Heart left ventricle (tissue), 16 donors: ENCODE measurements around the gene CDH12. TPM values are rescaled to one million over a fixed set of nuclear protein-coding genes. Genes with fewer than 3 reads are reported as not detected.

Source experiments
- ATAC-seq, 4 donors: fragments of 200-7000 bp; cut with Tn5 transposase; one replicate each; pipeline ENCODE4 v1.9.1; 2020 to 2022; ENCODE audit warnings: moderate library complexity in 4 of 4, mild to moderate bottlenecking in 3 of 4, moderate number of reproducible peaks in 1 of 4
- DNase-seq, 5 donors: peaks; one replicate each; pipeline ENCODE4 v3.0.0-alpha.2; 2020
- H3K27ac ChIP-seq, 12 donors: fragments of 200-600 bp; sonication (generic) in 4 of 12; one replicate each; pipeline versions ENCODE4 v1.5.0 to v1.8.0; 2016 to 2022; ENCODE audit warnings: mild to moderate bottlenecking in 2 of 12
- H3K27me3 ChIP-seq, 9 donors: fragments of 200-600 bp; sonication (generic) in 2 of 9; one replicate each; pipeline versions ENCODE4 v1.5.1 to v1.8.0; 2016 to 2022; ENCODE audit warnings: mild to moderate bottlenecking in 3 of 9
- H3K36me3 ChIP-seq, 9 donors: fragments of 200-600 bp; sonication (generic) in 2 of 9; one replicate each; pipeline versions ENCODE4 v1.5.0 to v1.8.0; 2018 to 2022; ENCODE audit warnings: mild to moderate bottlenecking in 2 of 9
- H3K4me1 ChIP-seq, 12 donors: fragments of 200-600 bp; sonication (generic) in 4 of 12; one replicate each; pipeline versions ENCODE4 v1.5.0 to v1.8.0; 2016 to 2022; ENCODE audit warnings: mild to moderate bottlenecking in 3 of 12
- H3K4me3 ChIP-seq, 12 donors: fragments of 200-600 bp; sonication (generic) in 4 of 12; one replicate each; pipeline versions ENCODE4 v1.5.0 to v1.8.0; 2017 to 2022; ENCODE audit warnings: mild to moderate bottlenecking in 9 of 12, moderate library complexity in 4 of 12
- H3K9me3 ChIP-seq, 12 donors: fragments of 200-600 bp; sonication (generic) in 4 of 12; one replicate each; pipeline versions ENCODE4 v1.5.0 to v1.8.0; 2016 to 2022; ENCODE audit warnings: mild to moderate bottlenecking in 1 of 12
- CTCF ChIP-seq, 12 donors: fragments of 200-600 bp; sonication (generic) in 4 of 12; IDR thresholded peaks; one replicate each; pipeline versions ENCODE4 v1.5.0 to v1.8.0; 2018 to 2022; ENCODE audit warnings: antibody characterized with exemption in 12 of 12, mild to moderate bottlenecking in 5 of 12
- POLR2A ChIP-seq, 2 donors: fragments of 450-650 bp; IDR thresholded peaks; one replicate each; pipeline ENCODE4 v1.6.1; 2017; ENCODE audit warnings: antibody characterized with exemption in 2 of 2, mild to moderate bottlenecking in 2 of 2, moderate library complexity in 2 of 2
- WGBS, 4 donors: extraction: QIAGEN DNeasy Blood & Tissue Kit in 2 of 4; methylation state at CpG; one replicate each; pipeline versions ENCODE4 v1.1.5 to v1.1.7; 2013 to 2018; 5-methylcytosine and 5-hydroxymethylcytosine counted together
- intact Hi-C, 10 donors: fragments of 100-400 bp; cut with DNase I; formaldehyde crosslinking; loops; one replicate each; pipeline versions ENCODE4 v1.11.1 to v1.14.2; 2022
- polyA plus RNA-seq, 2 donors: library from polyadenylated mRNA; stranded (reverse); fragments of 200-250 nt; gene quantifications; one replicate each; pipeline ENCODE4 v1.2.3, GENCODE V29; 2013
- total RNA-seq, 9 donors: library from RNA; depleted of rRNA in 2 of 9; stranded (reverse); fragments of >200 nt in 2 of 9; fragmentation: NEBNext Ultra II Directional in 3 of 9; extraction: Animal tissue kit (Norgen Biotek cat#: 25700) in 3 of 9; gene quantifications; one replicate each; pipeline versions ENCODE4 v1.1.0 to v1.2.4, GENCODE V29; 2016 to 2023
- donor health status: ischemic (EF 13 %, LVEDD 7.1; RV severe dilation, severe dysfunction).
- donor health status: healthy with polysubstance abuse.
- donor health status: DM: no; HTN: yes; CAD: no.
- donor health status: DM: no; HTN: no; CAD: no.
- donor health status: ischemic (EF 25% LVEDD 6.9; RV normal size, moderate dysfunction).
- donor health status: ischemic (EF 25% LVEDD 5.7; RV mildly dilated, moderate dysfunction).
- donor health status: healthy.
- donor health status: DM: yes; HTN: yes; CAD: no.
- donor health status: ischemic (EF 35%, LVEDD 5.7; RV mildly dilated, moderate dysfunction).
- donor health status: nonischemic (EF 11% LVEDD 7.7; RV severe dilation, severe dysfunction).
- donor health status: DM: yes; HTN: yes; CAD: no.
- donor health status: PGD.
- donor health status: ischemic (EF 29% LVEDD 5.4; RV normal size, mild dysfunction).
- donor health status: nonischemic (EF 23%, LVEDD 6.1; RV moderate dilation, normal function).

The CDH12 gene
- total and polyA plus RNA-seq, 11 donors: 0.11 TPM; not detected in 10

DNA sequence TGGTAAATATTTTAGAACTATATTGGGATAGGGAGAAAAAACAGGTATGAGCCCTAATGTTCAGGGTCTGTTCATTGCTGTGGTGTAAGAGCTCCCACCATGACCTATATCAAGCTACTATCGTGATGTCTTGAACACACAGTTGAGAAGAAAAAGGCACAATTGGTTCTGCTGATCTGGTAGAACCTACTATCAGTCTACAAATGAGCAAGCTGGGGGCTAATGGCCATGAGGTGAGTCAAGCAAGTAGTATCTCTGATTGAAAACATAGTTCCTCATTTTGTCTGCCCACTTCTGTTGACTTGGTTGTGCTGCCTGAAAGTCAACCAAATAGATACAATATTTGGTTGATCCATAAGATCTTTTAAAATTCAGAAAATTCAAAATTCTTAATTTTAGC, 1026.3 kb downstream of the CDH12 start:
- Histone ChIP-seq H3K4me1 (no peaks in the 10 kb centered on the region), H3K27ac (no peak overlapping the region), H3K27me3 (no peaks in the 10 kb centered on the region), H3K9me3 (no peaks in the 10 kb centered on the region), H3K4me3 (no peak overlapping the region), H3K36me3 (no peaks in the 10 kb centered on the region)
- 77 to 87% (median 81%) methylated on average over 1 of the region's 1 CpG for WGBS, 4 donors
- intact Hi-C loops: no loop called here
- ATAC-seq (no peak), DNase-seq (no peak)
- no peak for TF ChIP-seq POLR2A (IDR thresholded peaks at IDR 0.05)
- TF ChIP-seq CTCF (IDR thresholded peaks at IDR 0.05): no peak

- Histone ChIP-seq H3K27me3 (no peaks in the 10 kb centered on the region), H3K9me3 (no peaks in the 10 kb centered on the region), H3K4me1 (no peaks in the 10 kb centered on the region), H3K4me3 (no peak overlapping the region), H3K27ac (no peak overlapping the region), H3K36me3 (no peaks in the 10 kb centered on the region)
- WGBS, 4 donors: 58 to 76% (median 59%) methylated on average over 1 of the region's 1 CpG
- ATAC-seq (no peak), DNase-seq (no peak)
- no peak for TF ChIP-seq CTCF (IDR thresholded peaks at IDR 0.05)
- no peak for TF ChIP-seq POLR2A (IDR thresholded peaks at IDR 0.05)
- intact Hi-C loops: no loop called here
Measured at GRCh38 chr5:21823588-21823987, 1029.6 kb downstream of the CDH12 start.

GRCh38 chr5:21823076-21823574, 1030.0 kb downstream of the CDH12 start:
- H3K9me3 ChIP-seq: no peaks in the 10 kb centered on the region
- intact Hi-C loops: no loop called here
- no peaks in the 10 kb centered on the region for H3K4me1 ChIP-seq
- no peak for DNase-seq
- no peak overlapping the region for H3K27ac ChIP-seq
- H3K36me3 ChIP-seq: no peaks in the 10 kb centered on the region
- no peak for ATAC-seq
- H3K27me3 ChIP-seq: no peaks in the 10 kb centered on the region
- WGBS, 4 donors: 66 to 78% (median 67%) methylated on average over 2 of the region's 2 CpGs
- no peak for TF ChIP-seq POLR2A (IDR thresholded peaks at IDR 0.05)
- no peak for TF ChIP-seq CTCF (IDR thresholded peaks at IDR 0.05)
- H3K4me3 ChIP-seq: no peak overlapping the region

DNA sequence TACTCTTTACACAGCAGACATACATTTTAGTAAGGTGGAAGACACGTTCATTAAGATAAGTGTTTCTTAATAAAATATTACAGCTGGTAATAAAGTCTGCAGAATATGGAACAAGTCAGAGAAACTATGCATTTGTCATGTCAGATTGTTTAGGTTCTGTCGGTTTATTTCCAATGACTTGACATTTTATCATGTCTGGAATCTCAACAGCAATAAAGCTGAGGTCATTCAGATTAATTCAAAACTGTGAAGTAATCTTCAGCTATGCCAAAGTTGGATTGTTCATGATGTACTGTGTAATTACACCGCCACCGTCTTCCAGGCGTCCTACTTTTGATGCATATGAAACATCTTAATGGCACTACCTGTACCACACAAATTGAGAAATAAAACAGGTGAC, 1032.6 kb downstream of the CDH12 start:
- 59 to 72% (median 69%) methylated on average over 5 of the region's 5 CpGs for WGBS, 4 donors
- no peak overlapping the region for H3K4me3 ChIP-seq
- H3K4me1 ChIP-seq: no peaks in the 10 kb centered on the region
- no peaks in the 10 kb centered on the region for H3K27me3 ChIP-seq
- TF ChIP-seq CTCF (IDR thresholded peaks at IDR 0.05) (no peak), POLR2A (IDR thresholded peaks at IDR 0.05) (no peak)
- H3K27ac ChIP-seq: no peak overlapping the region
- DNase-seq (no peak), ATAC-seq (no peak)
- intact Hi-C loops: no loop called here
- H3K9me3 ChIP-seq: no peaks in the 10 kb centered on the region
- H3K36me3 ChIP-seq: no peaks in the 10 kb centered on the region
